ENCODE data around the gene BAG1.

GRCh38 chr9:33244137-33244784 lies 20.2 kb downstream of the BAG1 start:
- TF ChIP-seq POLR2AphosphoS5 (IDR thresholded peaks at IDR 0.05; ENCODE audit: low read depth, low read length) = no peak
- TF ChIP-seq TAF1 (IDR thresholded peaks at IDR 0.05; ENCODE audit: low read depth, low read length) = no peak
- TF ChIP-seq POU2F2 (IDR thresholded peaks at IDR 0.05; ENCODE audit: low read depth, low read length) = no peak
- no peak for TF ChIP-seq POLR2A (IDR thresholded peaks at IDR 0.05; ENCODE audit: low read depth, low read length)
- TF ChIP-seq SPI1 (IDR thresholded peaks at IDR 0.05; ENCODE audit: low read depth, low read length) = no peak
